ENCODE measurements around the gene FAM3C.

FAM3C gene

DNA sequence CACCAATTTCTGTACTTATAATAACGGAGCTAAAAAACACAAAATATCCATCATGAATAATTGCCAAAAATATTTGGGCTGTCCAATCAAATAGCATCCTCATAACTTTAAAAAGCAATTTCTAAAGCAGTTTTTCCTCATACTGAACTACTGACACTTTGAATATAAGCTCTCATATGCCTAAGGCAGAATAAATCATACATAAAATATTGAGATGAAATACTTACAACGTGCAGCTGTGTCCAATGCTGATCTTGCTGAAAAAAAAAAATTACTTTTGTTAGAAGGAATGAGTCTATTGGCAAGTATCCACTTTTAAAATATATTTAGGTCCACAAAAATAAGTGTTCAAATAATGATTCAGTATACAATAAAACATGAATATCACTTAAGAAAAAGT lies 24.2 kb downstream of the FAM3C start:
- TF ChIP-seq, protein P1, sequence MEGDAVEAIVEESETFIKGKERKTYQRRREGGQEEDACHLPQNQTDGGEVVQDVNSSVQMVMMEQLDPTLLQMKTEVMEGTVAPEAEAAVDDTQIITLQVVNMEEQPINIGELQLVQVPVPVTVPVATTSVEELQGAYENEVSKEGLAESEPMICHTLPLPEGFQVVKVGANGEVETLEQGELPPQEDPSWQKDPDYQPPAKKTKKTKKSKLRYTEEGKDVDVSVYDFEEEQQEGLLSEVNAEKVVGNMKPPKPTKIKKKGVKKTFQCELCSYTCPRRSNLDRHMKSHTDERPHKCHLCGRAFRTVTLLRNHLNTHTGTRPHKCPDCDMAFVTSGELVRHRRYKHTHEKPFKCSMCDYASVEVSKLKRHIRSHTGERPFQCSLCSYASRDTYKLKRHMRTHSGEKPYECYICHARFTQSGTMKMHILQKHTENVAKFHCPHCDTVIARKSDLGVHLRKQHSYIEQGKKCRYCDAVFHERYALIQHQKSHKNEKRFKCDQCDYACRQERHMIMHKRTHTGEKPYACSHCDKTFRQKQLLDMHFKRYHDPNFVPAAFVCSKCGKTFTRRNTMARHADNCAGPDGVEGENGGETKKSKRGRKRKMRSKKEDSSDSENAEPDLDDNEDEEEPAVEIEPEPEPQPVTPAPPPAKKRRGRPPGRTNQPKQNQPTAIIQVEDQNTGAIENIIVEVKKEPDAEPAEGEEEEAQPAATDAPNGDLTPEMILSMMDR (IDR thresholded peaks at IDR 0.05; ENCODE audit: low read depth, low read length): no peak
- Histone ChIP-seq H3K36me3 (peaks cover 46% of the 10 kb centered on the region), H3K27me3 (no peaks in the 10 kb centered on the region), H3K9me3 (no peaks in the 10 kb centered on the region), H3K4me1 (no peaks in the 10 kb centered on the region), H3K4me3 (ENCODE audit: low read depth, low read length) (no peak overlapping the region)
- DNase-seq: no peak

DNA sequence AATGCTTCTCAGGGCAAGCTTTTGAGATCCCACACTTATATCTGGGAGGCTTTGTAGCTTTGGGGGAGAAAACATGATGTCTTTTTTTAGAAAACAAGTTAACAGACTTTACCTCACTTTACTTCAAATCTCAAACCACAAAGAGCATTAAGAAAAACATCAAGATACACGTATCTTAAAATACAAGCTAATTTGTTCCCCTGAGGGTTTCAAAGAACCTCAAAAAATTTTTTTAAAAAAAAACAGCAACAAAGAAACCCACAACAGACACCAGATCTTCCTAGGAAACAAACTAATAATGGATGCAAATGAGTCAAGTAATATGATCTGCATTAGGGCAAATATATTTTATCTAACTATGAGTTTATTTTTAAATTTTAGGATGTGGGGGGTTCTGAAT lies 24.7 kb downstream of the FAM3C start:
- Histone ChIP-seq H3K36me3 (peaks cover 43% of the 10 kb centered on the region), H3K4me3 (ENCODE audit: low read depth, low read length) (no peak overlapping the region), H3K4me1 (no peaks in the 10 kb centered on the region), H3K27me3 (no peaks in the 10 kb centered on the region), H3K9me3 (no peaks in the 10 kb centered on the region)
- TF ChIP-seq, protein P1 (IDR thresholded peaks at IDR 0.05; ENCODE audit: low read depth, low read length): no peak
- no peak for DNase-seq

DNA sequence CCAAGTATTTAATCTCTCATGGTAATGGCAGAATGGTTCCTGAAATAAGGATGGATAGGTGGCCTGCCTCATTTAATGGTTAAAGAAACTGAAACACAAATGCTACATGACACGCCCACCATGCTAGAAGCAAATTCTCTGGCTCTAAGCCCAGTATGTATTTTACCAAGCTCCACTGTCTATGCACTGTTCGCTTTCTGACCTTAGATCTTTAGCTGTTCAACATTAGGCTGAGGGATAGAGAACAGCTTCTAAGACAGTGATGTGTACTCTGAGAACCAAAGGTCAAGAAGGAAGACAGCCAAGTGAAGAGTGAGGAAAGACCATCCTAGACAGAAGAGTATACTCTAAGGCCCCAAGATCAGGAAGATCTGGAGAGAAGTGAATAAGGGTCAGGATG lies 26.6 kb downstream of the FAM3C start:
- Histone ChIP-seq H3K27me3 (no peaks in the 10 kb centered on the region), H3K4me3 (ENCODE audit: low read depth, low read length) (no peak overlapping the region), H3K9me3 (no peaks in the 10 kb centered on the region), H3K36me3 (peaks cover 34% of the 10 kb centered on the region), H3K4me1 (no peaks in the 10 kb centered on the region)
- no peak for DNase-seq
- TF ChIP-seq, protein P1 (IDR thresholded peaks at IDR 0.05; ENCODE audit: low read depth, low read length): no peak

DNA sequence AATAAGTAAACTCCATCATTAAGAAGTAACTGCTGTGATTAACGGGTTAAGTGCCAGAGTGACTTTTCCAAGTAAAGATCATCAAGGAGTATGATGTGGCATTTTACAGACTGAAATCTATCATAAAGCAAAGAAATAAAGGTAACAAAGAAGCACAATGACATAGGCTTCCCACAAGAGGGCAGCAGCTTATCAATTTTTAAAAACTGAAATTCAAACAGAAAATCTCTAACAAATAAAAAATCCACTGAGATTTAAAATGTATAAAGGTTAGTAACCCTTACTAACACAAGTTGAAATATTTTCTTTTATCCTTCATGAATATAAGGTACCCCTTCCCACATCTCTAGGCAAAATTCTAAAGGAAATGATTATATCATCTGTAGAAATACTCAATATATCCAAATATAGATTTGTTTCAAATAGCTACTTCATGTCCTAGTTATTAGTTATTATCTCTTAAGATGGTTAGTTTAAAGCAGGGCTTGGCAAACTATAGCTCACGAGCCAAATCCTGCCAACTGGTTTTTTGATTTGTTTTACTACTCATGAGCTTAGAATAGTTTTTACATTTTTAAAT lies 29.2 kb downstream of the FAM3C start:
- Histone ChIP-seq H3K4me1 (no peaks in the 10 kb centered on the region), H3K4me3 (ENCODE audit: low read depth, low read length) (no peak overlapping the region), H3K36me3 (peaks cover 29% of the 10 kb centered on the region)

DNA sequence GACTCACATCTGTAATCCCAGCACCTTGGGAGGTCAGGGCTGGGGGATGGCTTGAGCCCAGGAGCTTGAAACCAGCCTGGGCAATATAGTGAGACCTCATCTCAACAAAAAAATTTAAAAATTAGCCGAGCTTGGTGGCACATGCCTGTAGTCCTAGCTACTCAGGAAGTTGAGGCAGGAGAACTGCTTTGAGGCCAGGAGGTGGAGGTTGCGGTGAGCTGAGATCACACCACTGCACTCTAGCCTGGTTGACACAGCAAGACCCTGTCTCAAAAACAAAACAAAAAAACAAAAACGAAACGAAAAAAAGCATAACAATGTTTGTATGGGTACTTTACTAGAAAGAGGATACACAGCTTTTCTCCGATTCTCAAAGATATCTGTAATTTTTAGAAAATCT lies 35.5 kb downstream of the FAM3C start:
- DNase-seq: no peak
- H3K36me3 ChIP-seq: peaks cover 40% of the 10 kb centered on the region

More for the DNA sequence above, 29.2 kb downstream of the FAM3C start:
- Histone ChIP-seq H3K27me3 (no peaks in the 10 kb centered on the region), H3K9me3 (no peaks in the 10 kb centered on the region)
- peak; percentile 13 for DNase-seq
- TF ChIP-seq, protein P1 (IDR thresholded peaks at IDR 0.05; ENCODE audit: low read depth, low read length): peak; percentile 73

DNA sequence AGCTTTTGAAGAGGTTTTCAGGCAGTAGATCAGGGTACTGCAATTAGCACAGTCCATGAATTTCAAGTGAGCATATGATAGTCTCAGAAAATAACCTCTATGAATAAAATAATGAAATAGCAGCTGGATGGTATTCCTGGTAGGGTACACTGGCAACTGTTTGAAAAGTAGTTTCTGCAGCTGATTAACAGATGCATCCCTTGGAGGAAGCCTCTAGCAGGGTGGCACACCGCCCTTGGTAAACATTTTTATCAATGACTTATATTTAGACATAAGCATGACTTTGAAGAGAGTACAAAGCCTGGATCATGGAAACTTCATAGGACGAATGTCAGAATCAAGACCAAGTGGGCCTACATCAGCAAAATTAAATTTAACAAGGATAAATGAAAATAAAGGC lies 40.5 kb downstream of the FAM3C start:
- peaks cover 32% of the 10 kb centered on the region for H3K36me3 ChIP-seq
- no peaks in the 10 kb centered on the region for H3K4me1 ChIP-seq
- no peaks in the 10 kb centered on the region for H3K9me3 ChIP-seq
- no peaks in the 10 kb centered on the region for H3K27me3 ChIP-seq
- no peak overlapping the region for H3K4me3 ChIP-seq (ENCODE audit: low read depth, low read length)
- no peak for DNase-seq
- TF ChIP-seq, protein P1 (IDR thresholded peaks at IDR 0.05; ENCODE audit: low read depth, low read length): no peak

More for the DNA sequence above, 35.5 kb downstream of the FAM3C start:
- TF ChIP-seq, protein P1 (IDR thresholded peaks at IDR 0.05; ENCODE audit: low read depth, low read length): no peak
- H3K4me1 ChIP-seq: no peaks in the 10 kb centered on the region
- H3K27me3 ChIP-seq: no peaks in the 10 kb centered on the region
- no peak overlapping the region for H3K4me3 ChIP-seq (ENCODE audit: low read depth, low read length)
- no peaks in the 10 kb centered on the region for H3K9me3 ChIP-seq

Data from BE2C (cell line).